Measurements from ENCODE around the gene ZC3HAV1.

DNA sequence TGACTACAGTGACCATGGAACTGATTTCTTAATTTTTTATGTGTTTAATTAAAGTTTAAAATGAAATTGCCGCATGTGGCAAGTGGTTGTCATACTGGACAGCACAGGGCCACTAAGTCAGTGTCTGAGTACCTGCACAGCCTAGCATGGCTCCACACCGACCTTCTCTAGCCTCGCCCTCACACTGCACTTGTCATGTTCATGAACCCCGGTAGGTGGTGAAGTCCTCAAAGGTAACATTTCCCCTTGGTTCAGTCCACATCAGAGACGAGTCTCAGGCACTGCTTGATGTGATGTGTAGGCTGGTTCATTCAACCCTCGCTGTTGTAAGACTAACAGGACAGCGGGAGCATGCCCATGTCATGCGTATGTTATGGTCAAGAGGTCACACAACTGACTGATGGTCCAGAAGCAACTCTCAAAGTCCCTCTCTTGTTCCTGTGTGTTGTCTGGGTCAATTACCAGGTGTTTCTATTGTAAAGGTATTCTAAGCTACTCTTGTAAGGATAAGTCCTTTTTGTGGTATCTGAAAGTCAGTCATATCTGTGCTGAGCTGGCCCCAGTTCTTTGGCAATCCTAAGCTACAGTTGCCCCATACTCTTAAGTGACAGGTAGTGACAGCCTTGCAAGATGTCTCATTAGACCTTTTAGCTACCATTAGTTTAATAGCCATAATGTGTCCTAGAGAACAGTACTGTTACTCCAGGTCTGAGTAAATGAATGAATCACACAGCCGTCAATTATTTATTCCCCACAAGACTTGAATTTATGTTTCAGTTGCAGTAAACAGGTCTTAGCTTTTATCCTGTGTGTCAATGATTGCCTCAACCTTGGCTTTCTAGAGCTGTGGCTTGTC, 40.7 kb downstream of the ZC3HAV1 start:
- TF ChIP-seq TAF1 (IDR thresholded peaks at IDR 0.05; ENCODE audit: borderline replicate concordance, insufficient read depth, low read length) (no peak), SIN3A (IDR thresholded peaks at IDR 0.05; ENCODE audit: borderline replicate concordance, insufficient read depth, low read length) (no peak)
